GM21526 (cell line): ENCODE results near the gene EXOSC1.
"Not testable (repeated sequence)": the region's sequence is repeated elsewhere in the genome, so short reads cannot be mapped to it uniquely, and the experiment has no call there.

Experiments
- ATAC-seq: cut with Tn5 transposase; IDR thresholded peaks from one replicate; pipeline ENCODE4 v1.9.1; 2021; ENCODE audit warnings: moderate library complexity; ENCODE audit not compliant: unreplicated experiment, low FRiP score

Gene EXOSC1, protein sequence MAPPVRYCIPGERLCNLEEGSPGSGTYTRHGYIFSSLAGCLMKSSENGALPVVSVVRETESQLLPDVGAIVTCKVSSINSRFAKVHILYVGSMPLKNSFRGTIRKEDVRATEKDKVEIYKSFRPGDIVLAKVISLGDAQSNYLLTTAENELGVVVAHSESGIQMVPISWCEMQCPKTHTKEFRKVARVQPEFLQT

GRCh38 chr10:97445722-97446639 lies at the start of gene EXOSC1, which contains the start of gene ZDHHC16:
Gene EXOSC1, minus strand, starts transcription at chr10:97446006. Its CDS starts 21 bp downstream, at chr10:97445985.
Gene ZDHHC16, plus strand, starts transcription at chr10:97446175. Its CDS starts 5,501 bp downstream, at chr10:97451676.
- peak; percentile 94 for ATAC-seq

- no peak for ATAC-seq
These were observed 49.2 kb upstream of the EXOSC1 start for GRCh38 chr10:97494863-97495506.

GRCh38 chr10:97494151-97494550 lies 48.3 kb upstream of the EXOSC1 start:
- no peak for ATAC-seq

GRCh38 chr10:97490592-97490991 lies 44.8 kb upstream of the EXOSC1 start:
- no peak for ATAC-seq

GRCh38 chr10:97485647-97486281 lies 40.0 kb upstream of the EXOSC1 start:
- no peak for ATAC-seq

- ATAC-seq, result no peak
These were observed 38.1 kb upstream of the EXOSC1 start for GRCh38 chr10:97483921-97484320.

DNA sequence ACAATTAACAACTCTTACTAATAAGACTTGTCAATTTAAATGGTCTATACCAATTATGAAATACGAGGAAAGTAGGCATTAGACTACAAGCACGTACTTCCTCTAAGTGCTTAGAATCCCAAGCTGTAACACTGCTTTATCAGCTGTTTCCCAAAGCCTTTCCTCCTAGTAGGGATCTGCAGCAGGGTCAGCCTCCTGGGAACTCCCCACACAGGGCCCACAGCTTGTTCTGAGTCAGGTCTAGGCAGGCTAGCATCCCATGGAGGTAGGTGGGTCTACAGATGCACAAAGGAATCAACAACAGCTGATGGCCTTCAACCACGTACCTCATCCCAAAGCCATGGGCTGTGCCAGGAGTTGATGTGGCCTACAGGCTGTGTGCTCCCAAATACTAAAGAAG lies 37.7 kb upstream of the EXOSC1 start:
- ATAC-seq, result no peak

DNA sequence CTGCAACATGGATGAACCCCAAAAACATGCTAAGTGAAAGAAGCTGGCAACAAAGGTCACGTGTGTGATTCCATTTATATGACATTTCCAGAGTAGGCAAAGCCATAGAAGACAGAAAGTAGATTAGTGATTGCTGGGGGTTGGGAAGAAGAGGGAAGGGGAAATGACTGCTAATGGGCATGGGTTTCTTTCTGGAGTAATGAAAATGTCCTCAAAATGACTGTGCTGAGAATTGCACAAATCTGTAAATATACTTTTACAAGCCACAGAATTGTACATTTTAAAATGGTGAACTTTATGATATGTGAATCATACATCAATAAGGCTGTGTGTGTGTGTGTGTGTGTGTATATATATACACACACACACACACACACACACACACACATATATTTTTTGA lies 36.6 kb upstream of the EXOSC1 start:
- no peak for ATAC-seq

DNA sequence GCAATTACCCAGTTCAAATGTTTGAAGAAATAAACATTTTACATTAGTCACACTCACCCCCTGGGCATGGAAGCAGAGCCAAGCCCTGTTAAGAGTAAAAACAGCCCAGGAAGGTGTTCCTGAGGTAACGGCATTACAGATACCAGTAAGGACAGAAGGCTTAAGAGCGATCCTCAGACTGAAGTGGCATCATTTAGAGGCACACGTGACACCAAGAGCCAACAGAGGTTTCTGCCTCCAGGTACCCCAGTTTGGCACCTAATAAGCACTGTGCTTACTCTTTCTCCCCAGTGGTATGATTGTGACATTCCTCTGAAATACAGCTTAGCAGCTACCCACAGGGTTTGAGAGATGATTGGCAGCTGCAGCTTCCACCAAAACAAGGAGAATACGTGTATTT lies 35.3 kb upstream of the EXOSC1 start:
- ATAC-seq, result no peak

- ATAC-seq, result no peak
These were observed 34.1 kb upstream of the EXOSC1 start for GRCh38 chr10:97479939-97480338.

DNA sequence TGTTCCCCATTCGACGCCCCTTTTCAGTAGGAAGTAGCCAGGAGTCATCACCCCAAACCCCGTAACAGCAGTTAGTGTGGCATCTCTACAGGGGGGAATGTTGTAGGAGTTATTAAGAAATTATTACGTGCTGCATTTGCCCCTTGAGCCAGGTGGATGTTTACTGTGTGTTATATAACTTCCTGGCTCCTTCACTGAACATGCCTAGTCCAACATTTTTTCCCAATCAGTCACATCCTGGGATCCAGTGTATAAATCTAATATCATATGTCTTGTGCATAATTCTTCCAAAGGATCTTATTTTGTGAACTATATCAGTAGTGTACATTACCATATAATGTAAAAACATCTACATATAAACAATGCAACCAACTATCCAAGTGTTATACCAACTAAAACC lies 33.6 kb upstream of the EXOSC1 start:
- not testable (repeated sequence) for ATAC-seq

GRCh38 chr10:97475936-97476594 lies 30.3 kb upstream of the EXOSC1 start:
- no peak for ATAC-seq

DNA sequence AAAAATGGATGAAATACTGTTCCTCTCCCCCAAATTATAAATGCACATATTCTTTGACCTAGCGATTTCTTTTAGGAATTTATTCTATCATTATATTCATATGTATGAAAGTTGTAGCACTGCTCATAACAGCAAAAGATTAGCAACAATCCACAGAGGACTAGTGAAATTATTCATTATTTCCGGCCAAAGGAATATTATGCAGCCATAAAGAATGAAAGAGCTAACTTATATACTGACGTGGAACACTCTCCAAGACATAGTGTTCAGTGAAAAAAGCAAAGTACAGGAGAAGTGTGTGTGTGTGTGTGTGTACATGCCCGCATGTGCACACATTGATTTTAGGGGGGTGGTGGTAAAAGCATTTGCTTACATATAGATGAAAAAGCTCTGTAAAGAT lies 29.1 kb upstream of the EXOSC1 start:
- no peak for ATAC-seq

- ATAC-seq, result not testable (repeated sequence)
These were observed 23.0 kb upstream of the EXOSC1 start for GRCh38 chr10:97468781-97469180.

GRCh38 chr10:97468162-97468561 lies 22.4 kb upstream of the EXOSC1 start:
- no peak for ATAC-seq

DNA sequence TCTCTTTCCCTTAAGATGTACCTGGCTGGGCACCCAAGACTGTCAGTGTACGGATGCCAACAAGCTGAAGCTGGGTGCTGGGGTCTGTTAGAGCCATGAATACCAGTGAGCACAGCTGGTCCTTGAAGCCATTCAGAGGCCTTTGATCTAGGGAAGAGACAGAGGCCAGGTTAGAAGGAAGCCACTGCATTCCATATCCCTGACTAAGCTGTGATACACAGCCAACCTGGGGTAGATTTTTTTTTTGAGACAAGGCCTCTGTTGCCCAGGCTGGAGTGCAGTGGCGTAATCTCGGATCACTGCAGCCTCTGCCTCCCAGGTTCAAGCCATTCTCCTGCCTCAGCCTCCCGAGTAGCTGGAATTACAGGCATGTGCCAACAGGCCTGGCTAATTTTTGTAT lies 20.9 kb upstream of the EXOSC1 start:
- ATAC-seq, result no peak

- no peak for ATAC-seq
These were observed 20.2 kb upstream of the EXOSC1 start for GRCh38 chr10:97465982-97466381.

GRCh38 chr10:97464226-97464625 lies 18.4 kb upstream of the EXOSC1 start:
- ATAC-seq, result no peak

DNA sequence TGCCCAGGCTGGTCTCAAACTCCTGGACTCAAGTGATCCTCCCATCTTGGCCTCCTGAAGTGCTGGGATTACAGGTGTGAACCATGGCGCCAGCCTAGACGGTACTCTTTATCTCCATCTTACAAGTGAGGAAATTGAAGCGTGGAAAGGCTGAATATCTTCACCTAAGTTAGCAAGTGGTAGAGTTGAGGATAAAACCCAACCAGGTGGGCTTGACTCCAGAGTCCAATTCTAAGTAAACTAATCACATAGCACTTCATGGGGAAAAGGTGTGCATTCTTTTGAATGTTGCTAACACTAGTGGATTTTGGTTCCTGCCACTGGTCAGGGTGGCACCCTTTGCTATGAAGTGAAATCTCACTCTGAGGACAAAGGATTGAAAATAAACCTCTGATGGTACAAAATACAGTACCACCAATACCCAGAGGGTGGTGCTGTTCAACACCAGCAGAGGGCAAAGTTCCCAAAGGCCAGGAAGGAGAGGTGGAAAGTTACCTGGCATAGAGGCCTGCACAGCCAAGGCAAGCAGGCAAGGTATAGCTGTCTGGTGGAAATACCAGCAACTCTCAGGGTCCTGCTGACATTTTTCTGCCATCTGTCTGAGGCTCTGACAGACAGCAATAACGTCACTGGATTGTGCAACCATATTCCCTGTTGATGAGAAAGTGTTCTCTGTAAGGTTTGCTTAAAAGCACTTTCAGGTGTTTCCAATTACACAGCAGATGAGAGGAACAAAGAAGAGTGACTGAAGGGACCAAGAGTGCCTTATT lies 17.7 kb upstream of the EXOSC1 start:
- no peak for ATAC-seq

DNA sequence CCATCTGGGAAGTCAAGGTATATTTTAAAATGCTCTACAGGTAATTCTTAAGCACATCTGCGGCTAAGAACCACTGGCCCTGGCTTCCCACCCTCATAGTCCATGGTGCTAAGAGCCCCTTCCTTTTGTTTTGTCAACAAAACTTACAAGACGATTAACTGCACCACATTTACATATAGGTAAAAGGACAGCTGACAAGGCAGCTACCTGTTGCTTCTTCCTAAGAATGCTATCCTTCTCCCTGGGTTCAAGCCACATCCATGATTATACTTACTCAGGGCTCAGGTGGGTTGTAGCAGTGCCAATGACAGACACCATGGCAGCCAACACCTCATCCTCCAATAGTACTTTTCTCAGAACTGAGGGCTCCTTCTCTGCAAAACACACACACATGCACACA lies 16.5 kb upstream of the EXOSC1 start:
- ATAC-seq, result no peak
